ENCODE measurements around the gene CHIC2. TPM values are rescaled to one million over a fixed set of nuclear protein-coding genes. Genes with fewer than 3 reads are reported as not detected.
A peak's percentile ranks its signal among the peaks of the same experiment; 100 is the strongest.

The CHIC2 gene
- total RNA-seq, 3 donors from 2014 or later, result 22.6 to 27.5 (median 22.9) TPM

- TF ChIP-seq CTCF (IDR thresholded peaks at IDR 0.05), result no peak
- H3K9me3 ChIP-seq, result no peaks in the 10 kb centered on the region
- no peaks in the 10 kb centered on the region for H3K36me3 ChIP-seq (ENCODE audit: low read depth)
- intact Hi-C loops (cut with DNase I, micrococcal nuclease), result no loop called here
- DNase-seq (no peak), ATAC-seq (no peak)
- H3K4me3 ChIP-seq, result no peak overlapping the region
- no peaks in the 10 kb centered on the region for H3K4me1 ChIP-seq (ENCODE audit: low read depth)
Measured at GRCh38 chr4:53963336-53963735, 101.1 kb downstream of the CHIC2 start.

- intact Hi-C loops (cut with DNase I, micrococcal nuclease), result no loop called here
Measured at GRCh38 chr4:53962516-53963225, 101.7 kb downstream of the CHIC2 start.

GRCh38 chr4:53961351-53961750 is 103.1 kb downstream of the CHIC2 start:
- no peak overlapping the region for H3K4me3 ChIP-seq
- no peak for TF ChIP-seq CTCF (IDR thresholded peaks at IDR 0.05)
- no peak for DNase-seq
- ATAC-seq, result no peak
- intact Hi-C loops (cut with DNase I, micrococcal nuclease), result no loop called here
- no peaks in the 10 kb centered on the region for H3K9me3 ChIP-seq
- H3K36me3 ChIP-seq (ENCODE audit: low read depth), result no peaks in the 10 kb centered on the region
- no peaks in the 10 kb centered on the region for H3K4me1 ChIP-seq (ENCODE audit: low read depth)

More at GRCh38 chr4:53962516-53963225, 101.7 kb downstream of the CHIC2 start:
- Histone ChIP-seq H3K36me3 (ENCODE audit: low read depth) (no peaks in the 10 kb centered on the region), H3K4me1 (ENCODE audit: low read depth) (no peaks in the 10 kb centered on the region), H3K9me3 (no peaks in the 10 kb centered on the region), H3K4me3 (no peak overlapping the region)
- no peak for TF ChIP-seq CTCF (IDR thresholded peaks at IDR 0.05)
- DNase-seq (no peak), ATAC-seq (no peak)

GRCh38 chr4:53960843-53961242 is 103.6 kb downstream of the CHIC2 start:
- DNase-seq (no peak), ATAC-seq (peak; percentile 17)
- intact Hi-C loops (cut with DNase I, micrococcal nuclease), result no loop called here
- no peak for TF ChIP-seq CTCF (IDR thresholded peaks at IDR 0.05)
- Histone ChIP-seq H3K4me1 (ENCODE audit: low read depth) (no peaks in the 10 kb centered on the region), H3K36me3 (ENCODE audit: low read depth) (no peaks in the 10 kb centered on the region), H3K4me3 (no peak overlapping the region), H3K9me3 (no peaks in the 10 kb centered on the region)

Other genes starting within 250 kb of the CHIC2 start
- gene GSX2, start 35.6 kb upstream of the CHIC2 start, total RNA-seq, result not detected
- gene PDGFRA, start 164.7 kb upstream of the CHIC2 start, total RNA-seq, result 100 to 1,000 TPM in 1 of 3 donors, 10 to 100 TPM in 2; 31.6 to 110 (median 60.6) TPM